ENCODE results near the gene SCML1.
A peak's percentile ranks its signal among the peaks of the same experiment; 100 is the strongest.

SCML1 gene

DNA sequence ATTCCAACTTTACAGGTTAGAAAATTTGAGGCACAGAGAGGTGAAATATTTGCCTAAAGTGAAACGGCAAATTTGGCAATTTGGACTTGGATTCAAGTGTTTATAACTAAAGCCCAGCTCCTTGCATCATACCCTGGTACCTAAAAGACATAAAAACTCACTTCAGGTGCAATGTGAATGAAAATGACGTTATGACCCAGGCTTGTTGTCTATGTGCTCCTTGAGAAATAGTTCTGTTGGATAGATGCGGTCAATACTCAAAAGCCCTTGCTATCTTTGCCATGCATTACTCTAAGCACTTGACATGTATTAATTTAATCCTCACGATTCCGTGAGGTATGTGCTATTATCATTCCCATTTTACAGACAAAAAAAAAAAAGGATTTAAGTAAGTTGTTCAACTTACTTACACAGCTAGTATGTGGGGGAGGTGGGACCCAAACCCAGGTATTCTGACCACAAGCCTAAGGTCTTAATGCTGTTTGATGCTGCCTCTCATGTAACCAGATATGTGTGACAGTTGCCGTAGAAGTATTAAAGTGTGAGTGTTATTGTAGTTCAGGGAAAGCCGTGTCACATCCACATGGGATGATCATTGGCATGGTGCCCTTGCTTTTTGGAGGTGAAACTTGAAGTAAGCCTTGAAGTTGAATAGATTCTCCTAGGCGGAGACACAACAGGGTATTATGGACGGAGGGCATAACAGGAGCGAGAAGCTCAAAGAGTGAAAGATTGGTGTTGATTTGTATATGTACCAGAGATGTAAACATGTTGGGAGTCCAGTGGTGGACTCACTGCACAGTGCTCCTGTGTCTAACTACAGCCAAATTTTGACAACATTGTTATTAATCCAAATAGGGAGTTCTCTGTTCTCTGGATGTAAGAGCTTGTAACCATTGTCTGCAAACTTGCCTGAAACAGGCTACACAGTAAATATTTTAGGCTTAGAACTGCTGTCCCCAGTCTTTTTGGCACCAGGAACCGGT, 3.1 kb downstream of the SCML1 start:
- DNase-seq (ENCODE audit: low read depth), result no peak
- H3K36me3 ChIP-seq (ENCODE audit: control insufficient read depth, insufficient read depth, low read length, severe bottlenecking), result no peaks in the 10 kb centered on the region
- no peaks in the 10 kb centered on the region for H3K4me1 ChIP-seq (ENCODE audit: control insufficient read depth, insufficient read depth, low read length)
- H3K9ac ChIP-seq (ENCODE audit: low read length), result no peak overlapping the region
- H3K27me3 ChIP-seq (replicated peaks; ENCODE audit: control insufficient read depth, insufficient read depth, low read length), result no peaks in the 10 kb centered on the region
- H3K4me3 ChIP-seq (ENCODE audit: low read length), result no peak overlapping the region
- no peaks in the 10 kb centered on the region for H3K9me3 ChIP-seq (ENCODE audit: control insufficient read depth, low read length)

- no peaks in the 10 kb centered on the region for H3K4me1 ChIP-seq (ENCODE audit: control insufficient read depth, insufficient read depth, low read length)
Measured at GRCh38 chrX:17741123-17741511, 3.8 kb downstream of the SCML1 start.

GRCh38 chrX:17743913-17744312, 6.6 kb downstream of the SCML1 start:
- no peak for DNase-seq (ENCODE audit: low read depth)
- H3K36me3 ChIP-seq (ENCODE audit: control insufficient read depth, insufficient read depth, low read length, severe bottlenecking), result no peaks in the 10 kb centered on the region

More at GRCh38 chrX:17741123-17741511, 3.8 kb downstream of the SCML1 start:
- H3K27me3 ChIP-seq (replicated peaks; ENCODE audit: control insufficient read depth, insufficient read depth, low read length), result no peaks in the 10 kb centered on the region
- no peaks in the 10 kb centered on the region for H3K36me3 ChIP-seq (ENCODE audit: control insufficient read depth, insufficient read depth, low read length, severe bottlenecking)
- no peak overlapping the region for H3K9ac ChIP-seq (ENCODE audit: low read length)
- no peak overlapping the region for H3K4me3 ChIP-seq (ENCODE audit: low read length)
- DNase-seq (ENCODE audit: low read depth), result no peak
- no peaks in the 10 kb centered on the region for H3K9me3 ChIP-seq (ENCODE audit: control insufficient read depth, low read length)

GRCh38 chrX:17744896-17745523, 7.7 kb downstream of the SCML1 start:
- no peak overlapping the region for H3K9ac ChIP-seq (ENCODE audit: low read length)
- H3K4me1 ChIP-seq (ENCODE audit: control insufficient read depth, insufficient read depth, low read length), result no peaks in the 10 kb centered on the region
- H3K4me3 ChIP-seq (ENCODE audit: low read length), result no peak overlapping the region
- H3K27me3 ChIP-seq (replicated peaks; ENCODE audit: control insufficient read depth, insufficient read depth, low read length), result peaks cover 6% of the 10 kb centered on the region
- DNase-seq (ENCODE audit: low read depth), result peak; percentile 52
- H3K36me3 ChIP-seq (ENCODE audit: control insufficient read depth, insufficient read depth, low read length, severe bottlenecking), result peaks cover 4% of the 10 kb centered on the region
- no peaks in the 10 kb centered on the region for H3K9me3 ChIP-seq (ENCODE audit: control insufficient read depth, low read length)

More at GRCh38 chrX:17743913-17744312, 6.6 kb downstream of the SCML1 start:
- Histone ChIP-seq H3K27me3 (replicated peaks; ENCODE audit: control insufficient read depth, insufficient read depth, low read length) (peaks cover 6% of the 10 kb centered on the region), H3K9ac (ENCODE audit: low read length) (no peak overlapping the region), H3K4me1 (ENCODE audit: control insufficient read depth, insufficient read depth, low read length) (no peaks in the 10 kb centered on the region), H3K9me3 (ENCODE audit: control insufficient read depth, low read length) (no peaks in the 10 kb centered on the region), H3K4me3 (ENCODE audit: low read length) (no peak overlapping the region)

GRCh38 chrX:17747692-17748091, 10.4 kb downstream of the SCML1 start:
- DNase-seq (ENCODE audit: low read depth), result no peak
- no peak overlapping the region for H3K4me3 ChIP-seq (ENCODE audit: low read length)
- peaks cover 6% of the 10 kb centered on the region for H3K27me3 ChIP-seq (replicated peaks; ENCODE audit: control insufficient read depth, insufficient read depth, low read length)
- no peak overlapping the region for H3K9ac ChIP-seq (ENCODE audit: low read length)
- peaks cover 17% of the 10 kb centered on the region for H3K36me3 ChIP-seq (ENCODE audit: control insufficient read depth, insufficient read depth, low read length, severe bottlenecking)
- H3K9me3 ChIP-seq (ENCODE audit: control insufficient read depth, low read length), result no peaks in the 10 kb centered on the region
- H3K4me1 ChIP-seq (ENCODE audit: control insufficient read depth, insufficient read depth, low read length), result no peaks in the 10 kb centered on the region

- H3K4me1 ChIP-seq (ENCODE audit: control insufficient read depth, insufficient read depth, low read length), result no peaks in the 10 kb centered on the region
- no peak overlapping the region for H3K9ac ChIP-seq (ENCODE audit: low read length)
- peaks cover 17% of the 10 kb centered on the region for H3K36me3 ChIP-seq (ENCODE audit: control insufficient read depth, insufficient read depth, low read length, severe bottlenecking)
- no peak for DNase-seq (ENCODE audit: low read depth)
- no peaks in the 10 kb centered on the region for H3K9me3 ChIP-seq (ENCODE audit: control insufficient read depth, low read length)
- H3K4me3 ChIP-seq (ENCODE audit: low read length), result no peak overlapping the region
- H3K27me3 ChIP-seq (replicated peaks; ENCODE audit: control insufficient read depth, insufficient read depth, low read length), result peaks cover 6% of the 10 kb centered on the region
Measured at GRCh38 chrX:17748684-17749083, 11.4 kb downstream of the SCML1 start.

DNA sequence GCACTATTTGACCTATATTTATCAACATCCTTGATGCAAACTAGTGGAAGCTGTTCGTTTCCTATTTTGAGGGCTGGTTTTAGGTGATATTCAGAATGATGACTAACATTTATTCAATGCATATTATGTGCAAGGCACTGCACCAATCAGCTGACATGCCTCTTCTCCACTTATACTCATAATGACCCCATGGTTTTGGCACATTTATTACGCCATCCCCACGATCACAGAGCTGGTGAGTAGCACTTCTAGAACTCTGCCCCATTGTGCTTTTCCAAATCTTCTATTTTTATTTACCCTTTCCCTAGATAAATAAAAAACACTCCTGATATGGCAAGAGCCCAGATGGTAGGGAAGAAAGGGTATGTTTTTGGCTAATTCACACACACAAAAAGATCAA, 13.1 kb downstream of the SCML1 start:
- no peaks in the 10 kb centered on the region for H3K9me3 ChIP-seq (ENCODE audit: control insufficient read depth, low read length)
- no peak for DNase-seq (ENCODE audit: low read depth)
- no peak overlapping the region for H3K4me3 ChIP-seq (ENCODE audit: low read length)
- H3K27me3 ChIP-seq (replicated peaks; ENCODE audit: control insufficient read depth, insufficient read depth, low read length), result peaks cover 6% of the 10 kb centered on the region
- H3K36me3 ChIP-seq (ENCODE audit: control insufficient read depth, insufficient read depth, low read length, severe bottlenecking), result peaks cover 17% of the 10 kb centered on the region
- no peak overlapping the region for H3K9ac ChIP-seq (ENCODE audit: low read length)
- H3K4me1 ChIP-seq (ENCODE audit: control insufficient read depth, insufficient read depth, low read length), result no peaks in the 10 kb centered on the region

DNA sequence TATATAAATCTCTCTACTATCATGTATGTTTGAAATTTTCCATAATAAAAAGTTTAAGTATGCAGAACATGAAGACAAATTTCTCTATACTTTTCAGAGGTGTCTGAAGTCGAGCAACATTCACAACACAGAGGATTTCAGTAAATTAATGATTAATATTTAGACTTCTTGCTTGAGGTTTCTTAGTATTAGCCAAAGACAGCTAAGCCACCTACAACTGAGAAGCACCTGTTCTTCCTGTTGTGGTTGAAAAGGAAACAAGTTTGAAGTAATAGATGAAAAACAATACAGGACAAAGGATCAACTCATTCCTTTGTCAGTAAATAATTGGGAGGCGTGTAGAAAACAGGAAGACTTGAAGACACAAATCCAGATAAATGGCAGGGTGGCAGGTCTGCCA, 21.1 kb downstream of the SCML1 start:
- DNase-seq (ENCODE audit: low read depth), result no peak
- Histone ChIP-seq H3K27me3 (replicated peaks; ENCODE audit: control insufficient read depth, insufficient read depth, low read length) (peaks cover 4% of the 10 kb centered on the region), H3K36me3 (ENCODE audit: control insufficient read depth, insufficient read depth, low read length, severe bottlenecking) (no peaks in the 10 kb centered on the region), H3K4me3 (ENCODE audit: low read length) (no peak overlapping the region), H3K9ac (ENCODE audit: low read length) (no peak overlapping the region), H3K9me3 (ENCODE audit: control insufficient read depth, low read length) (no peaks in the 10 kb centered on the region), H3K4me1 (ENCODE audit: control insufficient read depth, insufficient read depth, low read length) (no peaks in the 10 kb centered on the region)

- no peaks in the 10 kb centered on the region for H3K4me1 ChIP-seq (ENCODE audit: control insufficient read depth, insufficient read depth, low read length)
Measured at GRCh38 chrX:17759990-17760389, 22.7 kb downstream of the SCML1 start.

GRCh38 chrX:17767734-17768133, 30.4 kb downstream of the SCML1 start:
- no peak overlapping the region for H3K4me3 ChIP-seq (ENCODE audit: low read length)
- H3K36me3 ChIP-seq (ENCODE audit: control insufficient read depth, insufficient read depth, low read length, severe bottlenecking), result no peaks in the 10 kb centered on the region
- DNase-seq (ENCODE audit: low read depth), result no peak
- H3K27me3 ChIP-seq (replicated peaks; ENCODE audit: control insufficient read depth, insufficient read depth, low read length), result peaks cover 58% of the 10 kb centered on the region
- H3K4me1 ChIP-seq (ENCODE audit: control insufficient read depth, insufficient read depth, low read length), result no peaks in the 10 kb centered on the region
- H3K9me3 ChIP-seq (ENCODE audit: control insufficient read depth, low read length), result peaks cover 4% of the 10 kb centered on the region
- H3K9ac ChIP-seq (ENCODE audit: low read length), result no peak overlapping the region

More at GRCh38 chrX:17759990-17760389, 22.7 kb downstream of the SCML1 start:
- Histone ChIP-seq H3K9me3 (ENCODE audit: control insufficient read depth, low read length) (peaks cover 2% of the 10 kb centered on the region), H3K27me3 (replicated peaks; ENCODE audit: control insufficient read depth, insufficient read depth, low read length) (peaks cover 15% of the 10 kb centered on the region), H3K4me3 (ENCODE audit: low read length) (no peak overlapping the region), H3K36me3 (ENCODE audit: control insufficient read depth, insufficient read depth, low read length, severe bottlenecking) (no peaks in the 10 kb centered on the region), H3K9ac (ENCODE audit: low read length) (no peak overlapping the region)
- no peak for DNase-seq (ENCODE audit: low read depth)

GRCh38 chrX:17768997-17769396, 31.7 kb downstream of the SCML1 start:
- Histone ChIP-seq H3K27me3 (replicated peaks; ENCODE audit: control insufficient read depth, insufficient read depth, low read length) (peaks cover 69% of the 10 kb centered on the region), H3K4me3 (ENCODE audit: low read length) (no peak overlapping the region), H3K36me3 (ENCODE audit: control insufficient read depth, insufficient read depth, low read length, severe bottlenecking) (no peaks in the 10 kb centered on the region), H3K9ac (ENCODE audit: low read length) (no peak overlapping the region), H3K9me3 (ENCODE audit: control insufficient read depth, low read length) (peaks cover 4% of the 10 kb centered on the region), H3K4me1 (ENCODE audit: control insufficient read depth, insufficient read depth, low read length) (no peaks in the 10 kb centered on the region)
- no peak for DNase-seq (ENCODE audit: low read depth)
